GM10266 (cell line): ENCODE data around the gene TCEAL5.
A peak's percentile ranks its signal among the peaks of the same experiment; 100 is the strongest.
"Not testable (repeated sequence)": the region's sequence is repeated elsewhere in the genome, so short reads cannot be mapped to it uniquely, and the experiment has no call there.

Experiments
- DNase-seq: peaks from one replicate; pipeline ENCODE4 v3.0.0; 2012; ENCODE audit errors: extremely low spot score
- CTCF ChIP-seq: IDR thresholded peaks from 2 replicates; pipeline ENCODE4 v1.5.1; 2012; ENCODE audit warnings: mild to moderate bottlenecking, low read depth; ENCODE audit not compliant: control insufficient read depth, insufficient read depth; ENCODE audit errors: missing control alignments

TCEAL5 gene

GRCh38 chrX:103253608-103254007 lies 22.9 kb downstream of the TCEAL5 start:
- DNase-seq: no peak
- no peak for TF ChIP-seq CTCF

- no peak for DNase-seq
- no peak for TF ChIP-seq CTCF
Measured at GRCh38 chrX:103250977-103251376, 25.6 kb downstream of the TCEAL5 start.

GRCh38 chrX:103249805-103250204 lies 26.7 kb downstream of the TCEAL5 start:
- no peak for TF ChIP-seq CTCF

GRCh38 chrX:103248553-103248952 lies 28.0 kb downstream of the TCEAL5 start:
- TF ChIP-seq CTCF: peak; percentile 33
- peak; percentile 4 for DNase-seq

More at GRCh38 chrX:103249805-103250204, 26.7 kb downstream of the TCEAL5 start:
- DNase-seq: no peak

- no peak for TF ChIP-seq CTCF
Measured at GRCh38 chrX:103240155-103240554, 36.4 kb downstream of the TCEAL5 start.

GRCh38 chrX:103236296-103236695 lies 40.3 kb downstream of the TCEAL5 start:
- DNase-seq: no peak
- no peak for TF ChIP-seq CTCF

More at GRCh38 chrX:103240155-103240554, 36.4 kb downstream of the TCEAL5 start:
- DNase-seq: no peak

DNA sequence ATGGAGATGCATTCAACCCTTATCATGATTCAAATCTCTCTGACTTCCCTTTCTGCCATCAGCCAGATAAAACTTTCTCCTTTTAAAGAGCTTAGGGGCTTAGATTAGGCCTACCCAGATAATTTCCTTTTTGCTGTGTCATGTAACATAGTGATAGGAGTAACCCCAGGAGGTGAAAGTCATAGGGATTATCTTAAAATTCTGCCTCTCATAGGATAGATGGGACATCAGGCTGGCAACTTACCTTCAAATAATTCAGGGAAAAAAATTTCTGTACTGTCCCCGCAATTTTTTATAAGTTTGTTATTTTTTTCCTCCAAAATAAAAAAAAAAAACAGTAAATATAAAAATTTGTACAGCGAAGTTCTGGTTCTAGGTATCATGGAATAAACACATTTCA lies 40.9 kb downstream of the TCEAL5 start:
- not testable (repeated sequence) for DNase-seq

DNA sequence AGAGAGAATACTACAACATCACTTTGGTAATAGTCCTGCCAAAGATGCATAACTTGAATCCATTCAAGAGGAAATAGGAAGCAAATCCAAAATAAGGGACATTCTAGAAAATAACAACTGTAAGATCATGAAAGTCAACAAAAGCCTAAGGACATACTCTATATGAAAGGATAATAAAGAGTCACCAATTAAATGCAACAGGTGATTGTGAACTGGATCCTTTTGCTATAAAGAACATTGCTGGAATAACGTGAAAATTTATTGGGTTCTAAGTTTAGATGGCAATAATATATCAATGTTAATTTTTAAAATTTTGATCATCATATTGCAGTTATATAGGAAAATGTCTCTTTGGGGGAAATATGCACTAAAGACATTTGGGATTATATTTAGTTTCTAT lies 41.7 kb downstream of the TCEAL5 start:
- DNase-seq: no peak
- TF ChIP-seq CTCF: no peak
